ENCODE results near the gene GRB10. TPM values are rescaled to one million over a fixed set of nuclear protein-coding genes. Genes with fewer than 3 reads are reported as not detected.

The GRB10 gene
- total RNA-seq, 2 donors from 2014 or later, result 0.48 to 2.5 TPM

GRCh38 chr7:50628434-50629084 lies 154.1 kb downstream of the GRB10 start:
- H3K27ac Mint-ChIP-seq, result no peak overlapping the region
- no peak overlapping the region for H3K4me3 Mint-ChIP-seq
- peaks cover 8 to 12% of the 10 kb centered on the region in 2 donors for H3K27me3 Mint-ChIP-seq
- peaks cover 0 to 7% of the 10 kb centered on the region in 2 donors for H3K4me1 Mint-ChIP-seq (ENCODE audit: low read depth in 2 of 2)
- no peaks in the 10 kb centered on the region for H3K9me3 Mint-ChIP-seq
- ATAC-seq, result no peak
- no peak for DNase-seq (ENCODE audit: low spot score)
- peaks cover 4% of the 10 kb centered on the region for H3K36me3 Mint-ChIP-seq

- DNase-seq (ENCODE audit: low spot score), result no peak
- no peak for ATAC-seq
Observed at GRCh38 chr7:50627824-50628361, 154.8 kb downstream of the GRB10 start.

DNA sequence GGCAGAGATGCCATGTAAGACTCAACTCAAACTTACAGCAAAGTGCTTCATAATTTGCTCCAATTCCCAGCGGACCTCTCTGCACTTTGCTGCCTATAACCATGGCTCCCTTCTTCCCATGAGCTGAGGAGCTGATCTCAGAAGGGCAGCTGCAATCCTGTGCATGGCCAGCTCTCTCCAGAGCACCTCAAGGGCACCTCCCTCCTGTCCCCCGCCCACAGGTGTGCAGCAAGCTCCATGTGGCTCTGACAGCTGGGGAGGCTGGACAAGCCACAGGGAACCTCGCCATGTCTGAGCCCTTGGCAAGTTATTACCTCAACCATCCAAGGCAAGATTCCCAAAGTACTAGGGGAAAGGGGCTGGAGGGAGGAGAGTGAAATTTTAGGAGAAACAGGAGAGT lies 156.4 kb downstream of the GRB10 start:
- no peak for ATAC-seq
- Mint-ChIP-seq H3K36me3 (no peaks in the 10 kb centered on the region), H3K27ac (no peak overlapping the region), H3K4me3 (no peak overlapping the region), H3K4me1 (ENCODE audit: low read depth in 2 of 2) (no peaks in the 10 kb centered on the region), H3K9me3 (no peaks in the 10 kb centered on the region), H3K27me3 (peaks cover 0 to 8% of the 10 kb centered on the region in 2 donors)
- DNase-seq (ENCODE audit: low spot score), result no peak

More at GRCh38 chr7:50627824-50628361, 154.8 kb downstream of the GRB10 start:
- H3K36me3 Mint-ChIP-seq, result no peaks in the 10 kb centered on the region
- H3K4me1 Mint-ChIP-seq (ENCODE audit: low read depth in 2 of 2), result peaks cover 0 to under 1% of the 10 kb centered on the region in 2 donors
- H3K4me3 Mint-ChIP-seq, result no peak overlapping the region
- H3K27ac Mint-ChIP-seq, result no peak overlapping the region
- peaks cover 1 to 6% of the 10 kb centered on the region in 2 donors for H3K27me3 Mint-ChIP-seq
- H3K9me3 Mint-ChIP-seq, result no peaks in the 10 kb centered on the region

DNA sequence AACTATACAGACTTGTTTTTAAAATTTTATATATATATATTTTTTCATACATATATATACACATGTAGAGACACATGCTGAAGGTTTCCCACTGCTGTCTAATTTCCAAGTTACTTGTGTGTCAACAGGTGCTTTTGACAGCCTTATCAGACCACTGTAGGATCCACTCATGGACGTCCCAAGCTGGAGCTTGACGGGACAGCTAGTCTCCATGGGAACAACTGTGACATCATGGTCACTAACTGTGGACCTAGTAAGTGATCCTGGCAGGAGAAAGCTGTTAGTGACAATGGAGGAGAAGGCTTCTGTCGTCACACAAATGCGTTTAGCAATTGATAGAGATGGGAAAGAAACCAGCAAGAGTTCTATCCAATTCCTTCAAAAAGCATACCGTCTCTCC lies 157.3 kb downstream of the GRB10 start:
- H3K4me3 Mint-ChIP-seq, result no peak overlapping the region
- H3K27ac Mint-ChIP-seq, result no peak overlapping the region
- no peaks in the 10 kb centered on the region for H3K9me3 Mint-ChIP-seq
- ATAC-seq (no peak), DNase-seq (ENCODE audit: low spot score) (no peak)
- no peaks in the 10 kb centered on the region for H3K4me1 Mint-ChIP-seq (ENCODE audit: low read depth in 2 of 2)
- peaks cover 4 to 8% of the 10 kb centered on the region in 2 donors for H3K27me3 Mint-ChIP-seq
- no peaks in the 10 kb centered on the region for H3K36me3 Mint-ChIP-seq

DNA sequence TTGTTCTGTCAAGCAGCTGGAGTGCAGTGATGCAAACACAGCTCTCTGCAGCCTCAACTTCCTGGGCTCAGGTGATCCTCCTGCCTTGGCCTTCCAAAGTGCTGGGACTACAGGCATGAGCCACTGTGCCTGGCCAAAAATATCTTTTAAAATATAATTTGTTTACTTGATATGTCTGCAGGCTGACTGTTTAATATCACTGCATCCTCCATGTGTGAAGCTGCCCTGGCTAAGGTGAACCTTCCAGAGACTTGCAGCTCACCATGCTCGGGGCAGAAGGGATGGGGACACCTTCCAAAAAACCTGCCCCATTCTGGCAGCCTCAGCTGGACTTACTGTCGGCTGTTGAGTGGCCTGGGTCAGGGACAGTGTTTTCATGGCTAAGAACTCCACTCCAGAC lies 159.9 kb downstream of the GRB10 start:
- Mint-ChIP-seq H3K27me3 (peaks cover 10 to 20% of the 10 kb centered on the region in 2 donors), H3K27ac (no peak overlapping the region), H3K9me3 (no peaks in the 10 kb centered on the region), H3K4me3 (no peak overlapping the region), H3K4me1 (ENCODE audit: low read depth in 2 of 2) (no peaks in the 10 kb centered on the region), H3K36me3 (no peaks in the 10 kb centered on the region)
- no peak for DNase-seq (ENCODE audit: low spot score)
- ATAC-seq, result no peak

GRCh38 chr7:50621973-50622490 lies 160.7 kb downstream of the GRB10 start:
- Mint-ChIP-seq H3K27ac (no peak overlapping the region), H3K4me3 (no peak overlapping the region), H3K4me1 (ENCODE audit: low read depth in 2 of 2) (no peaks in the 10 kb centered on the region), H3K9me3 (no peaks in the 10 kb centered on the region), H3K36me3 (no peaks in the 10 kb centered on the region), H3K27me3 (peaks cover 9 to 20% of the 10 kb centered on the region in 2 donors)
- no peak for ATAC-seq
- DNase-seq (ENCODE audit: low spot score), result no peak

DNA sequence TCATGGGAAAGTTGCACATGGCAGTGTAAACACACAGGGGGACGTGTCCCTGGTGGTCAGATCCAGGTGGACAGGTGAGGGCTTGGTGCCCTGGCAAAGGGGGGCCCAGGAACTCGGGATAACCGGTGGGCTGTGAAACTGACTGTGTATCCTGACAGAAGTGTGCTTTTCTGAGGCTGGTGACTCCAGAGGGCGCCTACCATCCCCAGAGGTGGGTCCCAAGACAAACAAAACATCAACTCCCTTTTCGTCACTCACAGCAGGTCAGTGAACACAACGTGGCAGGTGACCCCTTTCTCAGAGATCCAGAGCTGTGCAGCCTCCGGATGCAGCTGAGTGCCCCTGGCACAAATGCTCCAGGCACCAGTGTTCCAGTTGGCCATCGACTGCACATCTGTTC lies 161.5 kb downstream of the GRB10 start:
- Mint-ChIP-seq H3K27ac (no peak overlapping the region), H3K4me3 (no peak overlapping the region), H3K4me1 (ENCODE audit: low read depth in 2 of 2) (no peaks in the 10 kb centered on the region), H3K9me3 (no peaks in the 10 kb centered on the region), H3K36me3 (no peaks in the 10 kb centered on the region), H3K27me3 (peaks cover 9 to 20% of the 10 kb centered on the region in 2 donors)
- no peak for DNase-seq (ENCODE audit: low spot score)
- no peak for ATAC-seq

DNA sequence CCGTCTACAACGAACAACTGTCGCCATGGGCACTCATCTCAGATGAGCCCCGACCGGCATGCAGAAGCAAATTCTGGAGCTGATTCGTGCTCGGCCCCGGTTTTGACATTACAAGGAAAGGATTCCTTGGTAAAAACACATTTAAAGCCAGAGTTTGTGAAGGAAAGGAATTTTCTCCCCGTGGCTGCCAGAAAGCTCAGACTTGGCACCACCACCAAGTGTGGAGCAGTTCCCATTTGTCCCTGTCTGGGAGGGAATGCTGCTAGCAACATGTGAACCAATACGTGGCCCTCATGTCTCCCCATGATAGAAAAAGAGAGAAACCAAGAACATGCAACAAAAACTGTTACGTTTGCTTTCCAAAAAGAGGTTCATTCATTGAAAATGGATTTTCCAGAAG lies 162.3 kb downstream of the GRB10 start:
- H3K4me3 Mint-ChIP-seq, result no peak overlapping the region
- no peaks in the 10 kb centered on the region for H3K36me3 Mint-ChIP-seq
- peaks cover 9 to 20% of the 10 kb centered on the region in 2 donors for H3K27me3 Mint-ChIP-seq
- no peaks in the 10 kb centered on the region for H3K9me3 Mint-ChIP-seq
- H3K27ac Mint-ChIP-seq, result no peak overlapping the region
- ATAC-seq (no peak), DNase-seq (ENCODE audit: low spot score) (no peak)
- H3K4me1 Mint-ChIP-seq (ENCODE audit: low read depth in 2 of 2), result no peaks in the 10 kb centered on the region

GRCh38 chr7:50619684-50620083 lies 163.0 kb downstream of the GRB10 start:
- Mint-ChIP-seq H3K4me3 (no peak overlapping the region), H3K9me3 (no peaks in the 10 kb centered on the region), H3K4me1 (ENCODE audit: low read depth in 2 of 2) (peaks cover 2 to 3% of the 10 kb centered on the region in 2 donors), H3K27ac (no peak overlapping the region), H3K27me3 (peaks cover 9 to 20% of the 10 kb centered on the region in 2 donors), H3K36me3 (no peaks in the 10 kb centered on the region)
- no peak for ATAC-seq
- DNase-seq (ENCODE audit: low spot score), result no peak

DNA sequence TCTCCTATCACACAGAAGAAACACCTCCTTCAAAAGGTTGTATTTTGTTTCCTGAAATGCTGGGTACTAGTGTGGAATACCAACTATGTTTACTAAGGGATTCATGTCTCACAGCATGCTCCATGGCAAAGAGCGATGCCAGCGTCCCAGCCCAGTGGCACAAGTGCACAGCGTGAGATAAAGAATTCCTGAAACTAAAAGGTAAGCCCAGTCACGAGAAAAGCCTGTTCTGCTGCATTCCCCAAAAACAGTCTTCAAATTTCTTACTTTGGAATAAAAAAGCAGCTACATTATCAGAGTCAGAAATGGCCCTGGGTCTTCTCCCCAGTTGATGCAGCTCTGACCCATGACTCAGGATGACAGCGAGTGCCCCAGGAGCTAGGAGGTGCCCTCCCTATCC lies 164.4 kb downstream of the GRB10 start:
- no peaks in the 10 kb centered on the region for H3K36me3 Mint-ChIP-seq
- DNase-seq (ENCODE audit: low spot score) (no peak), ATAC-seq (no peak)
- H3K4me3 Mint-ChIP-seq, result no peak overlapping the region
- no peaks in the 10 kb centered on the region for H3K9me3 Mint-ChIP-seq
- peaks cover 9 to 20% of the 10 kb centered on the region in 2 donors for H3K27me3 Mint-ChIP-seq
- H3K27ac Mint-ChIP-seq, result no peak overlapping the region
- H3K4me1 Mint-ChIP-seq (ENCODE audit: low read depth in 2 of 2), result peaks cover 6 to 11% of the 10 kb centered on the region in 2 donors

DNA sequence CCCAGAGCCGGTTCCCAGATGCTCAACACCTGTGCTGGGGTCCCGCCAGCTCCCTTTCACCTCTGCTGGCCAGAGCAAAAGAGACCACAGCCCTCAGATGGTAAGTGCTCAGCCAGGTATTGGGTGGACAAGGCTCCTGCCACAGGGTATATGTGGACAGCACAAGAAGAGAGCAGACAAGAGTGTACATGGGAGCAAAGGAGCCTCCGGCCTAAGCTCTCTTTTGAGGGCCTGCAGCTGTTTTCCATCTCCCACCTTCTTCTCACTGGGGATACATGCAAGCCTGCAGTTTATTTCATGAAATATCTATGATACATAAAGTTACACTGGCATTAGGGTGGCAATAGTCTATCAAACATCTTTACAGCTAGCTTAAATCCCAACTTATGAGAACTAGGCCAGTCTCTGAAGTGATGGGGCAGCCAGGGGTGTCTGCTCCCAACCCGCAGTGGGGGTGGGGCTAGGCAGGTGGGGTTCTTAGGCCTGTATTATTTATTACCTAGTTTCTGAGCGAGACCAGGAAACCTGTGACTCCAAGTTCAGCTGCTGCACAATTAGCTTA lies 167.1 kb downstream of the GRB10 start:
- Mint-ChIP-seq H3K4me3 (no peak overlapping the region), H3K27me3 (peaks cover 12 to 23% of the 10 kb centered on the region in 2 donors), H3K36me3 (no peaks in the 10 kb centered on the region), H3K9me3 (no peaks in the 10 kb centered on the region), H3K27ac (no peak overlapping the region), H3K4me1 (ENCODE audit: low read depth in 2 of 2) (peaks cover 24 to 29% of the 10 kb centered on the region in 2 donors)
- DNase-seq (ENCODE audit: low spot score), result no peak
- ATAC-seq, result no peak

GRCh38 chr7:50614721-50615518 lies 167.8 kb downstream of the GRB10 start:
- Mint-ChIP-seq H3K27ac (no peak overlapping the region), H3K4me3 (no peak overlapping the region), H3K4me1 (ENCODE audit: low read depth in 2 of 2) (peaks cover 31 to 36% of the 10 kb centered on the region in 2 donors), H3K27me3 (peaks cover 11 to 16% of the 10 kb centered on the region in 2 donors), H3K36me3 (no peaks in the 10 kb centered on the region), H3K9me3 (no peaks in the 10 kb centered on the region)
- DNase-seq (ENCODE audit: low spot score) (no peak), ATAC-seq (peak in 1 of 2 donors; percentile 19)

DNA sequence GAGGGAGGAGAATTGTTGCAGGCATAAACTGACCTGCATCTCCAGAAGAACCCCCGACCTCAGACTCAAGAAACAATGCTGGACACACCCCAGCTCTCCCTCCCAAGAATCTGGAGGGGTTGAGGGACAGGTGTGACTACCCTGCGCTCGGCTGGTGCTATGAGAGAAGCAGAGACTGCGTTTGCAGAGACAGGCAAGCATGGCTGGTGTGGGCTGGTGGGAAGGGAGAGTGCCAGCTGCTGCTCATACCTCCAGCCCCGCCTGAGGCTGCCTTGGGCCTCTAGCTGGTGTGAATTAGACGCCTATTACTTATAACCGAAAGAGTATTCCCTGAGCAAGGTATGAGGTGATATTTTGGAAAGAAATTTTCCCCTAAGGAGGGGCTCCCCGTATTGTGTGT lies 169.2 kb downstream of the GRB10 start:
- Mint-ChIP-seq H3K27me3 (peaks cover 5% of the 10 kb centered on the region in 2 donors), H3K27ac (no peak overlapping the region), H3K4me3 (no peak overlapping the region), H3K36me3 (no peaks in the 10 kb centered on the region), H3K4me1 (ENCODE audit: low read depth in 2 of 2) (peaks cover 38 to 46% of the 10 kb centered on the region in 2 donors), H3K9me3 (no peaks in the 10 kb centered on the region)
- DNase-seq (ENCODE audit: low spot score) (no peak), ATAC-seq (no peak)

GRCh38 chr7:50612704-50613103 lies 170.0 kb downstream of the GRB10 start:
- H3K9me3 Mint-ChIP-seq, result peaks cover 3% of the 10 kb centered on the region
- DNase-seq (ENCODE audit: low spot score) (no peak), ATAC-seq (no peak)
- no peak overlapping the region for H3K4me3 Mint-ChIP-seq
- H3K27me3 Mint-ChIP-seq, result peaks cover 5% of the 10 kb centered on the region in 2 donors
- peaks cover 5% of the 10 kb centered on the region for H3K36me3 Mint-ChIP-seq
- H3K4me1 Mint-ChIP-seq (ENCODE audit: low read depth in 2 of 2), result peaks cover 45 to 53% of the 10 kb centered on the region in 2 donors
- H3K27ac Mint-ChIP-seq, result no peak overlapping the region

Data from natural killer cell treated with Interleukin-12 subunit alpha and Interleukin-12 subunit beta and Interleukin-15 and Interleukin-18, amount 100 ng/mL, for 72 hours (primary cell).